Keratinocyte (primary cell): ENCODE data around the gene KLRF1. TPM values are rescaled to one million over a fixed set of nuclear protein-coding genes. Genes with fewer than 3 reads are reported as not detected.

Source experiments
- DNase-seq: peaks from one replicate; pipeline ENCODE4 v3.0.0-alpha.2; 2011; ENCODE audit warnings: low read depth, missing footprints, low spot score
- FAIRE-seq: peaks from 2 replicates; lab custom pipeline; 2011; peaks lifted over from hg19 to GRCh38; lab: Jason Lieb, UNC
- H2AFZ ChIP-seq: 2 replicates; pipeline ENCODE4 v1.6.0; 2012; ENCODE audit warnings: low read length, control low read depth, inconsistent platforms; ENCODE audit not compliant: control insufficient read depth
- H3K27ac ChIP-seq: 2 replicates; pipeline ENCODE4 v1.5.1; 2011; ENCODE audit warnings: low read length; ENCODE audit not compliant: control insufficient read depth, insufficient read depth
- H3K27me3 ChIP-seq: 3 replicates; pipeline ENCODE4 v1.6.0; 2011; ENCODE audit warnings: low read length; ENCODE audit not compliant: control insufficient read depth, insufficient read depth; ENCODE audit errors: extremely low read depth
- H3K36me3 ChIP-seq, 2 experiments: 2 replicates in 1 of 2; 3 replicates in 1 of 2; pipeline ENCODE4 v1.5.1; 2011; ENCODE audit warnings: low read length in 2 of 2, mild to moderate bottlenecking in 1 of 2; ENCODE audit not compliant: control insufficient read depth in 2 of 2, insufficient read depth in 2 of 2; ENCODE audit errors: extremely low read depth in 1 of 2
- H3K4me1 ChIP-seq: 3 replicates; pipeline ENCODE4 v1.5.1; 2011; ENCODE audit warnings: low read length; ENCODE audit not compliant: control insufficient read depth, insufficient read depth; ENCODE audit errors: extremely low read depth
- H3K4me2 ChIP-seq: 3 replicates; pipeline ENCODE4 v1.6.0; 2011; ENCODE audit warnings: low read depth, low read length; ENCODE audit not compliant: control insufficient read depth, insufficient read depth; ENCODE audit errors: extremely low read depth
- H3K4me3 ChIP-seq, 3 experiments: fragments of 200-600 bp in 1 of 3; sonication (generic) in 1 of 3; 2 replicates in 2 of 3; 3 replicates in 1 of 3; pipeline ENCODE4 v1.5.1; 2011 to 2016; ENCODE audit warnings: low read length in 3 of 3, mild to moderate bottlenecking in 3 of 3, control low read depth in 2 of 3, inconsistent platforms in 1 of 3, low read depth in 1 of 3, mixed read lengths in 1 of 3, mixed run types in 1 of 3, moderate library complexity in 1 of 3; ENCODE audit not compliant: control insufficient read depth in 2 of 3, insufficient read depth in 2 of 3; ENCODE audit errors: extremely low read depth in 1 of 3
- H3K79me2 ChIP-seq: 2 replicates; pipeline ENCODE4 v1.6.0; 2012; ENCODE audit warnings: low read length; ENCODE audit not compliant: control insufficient read depth, insufficient read depth
- H3K9ac ChIP-seq: 3 replicates; pipeline ENCODE4 v1.6.0; 2011; ENCODE audit warnings: low read length; ENCODE audit not compliant: control insufficient read depth, insufficient read depth; ENCODE audit errors: extremely low read depth
- H3K9me1 ChIP-seq: 3 replicates; pipeline ENCODE4 v1.6.0; 2011; ENCODE audit warnings: low read length; ENCODE audit not compliant: control insufficient read depth, insufficient read depth; ENCODE audit errors: extremely low read depth
- H3K9me3 ChIP-seq: 2 replicates; pipeline ENCODE4 v1.5.1; 2012; ENCODE audit warnings: low read depth, low read length; ENCODE audit not compliant: control insufficient read depth
- H4K20me1 ChIP-seq: 3 replicates; pipeline ENCODE4 v1.6.0; 2011; ENCODE audit warnings: low read length; ENCODE audit not compliant: control insufficient read depth, insufficient read depth; ENCODE audit errors: extremely low read depth
- EZH2 ChIP-seq: IDR thresholded peaks from one replicate; pipeline ENCODE4 v1.6.1; 2012; ENCODE audit warnings: inconsistent platforms, mild to moderate bottlenecking, low read length, moderate library complexity
- dilution Hi-C: fragments of 300-500 bp; cut with MboI; formaldehyde crosslinking; loops from one replicate; pipeline ENCODE4 v1.7.0; 2020; ENCODE audit warnings: low sequenced_read_pairs; ENCODE audit not compliant: extremely low pct_ligation_motif_present
- polyA plus RNA-seq, 5 experiments: library from polyadenylated mRNA; depleted of rRNA in 3 of 5; stranded (reverse) in 3 of 5; stranded (forward) in 1 of 5; unstranded in 1 of 5; fragments of >200 nt; gene quantifications; 1 replicate in 1 of 5; 2 replicates in 3 of 5; 3 replicates in 1 of 5; pipeline versions ENCODE4 v1.2.1 to v1.2.3, GENCODE V29; 2011 to 2012; ENCODE audit warnings: missing spikeins in 2 of 5, low read depth in 1 of 5, low replicate concordance in 1 of 5
- TF ChIP-seq, protein P1 (sequence below), 3 experiments: IDR thresholded peaks in 1 of 3; conservative IDR thresholded peaks in 1 of 3; optimal IDR thresholded peaks in 1 of 3; 2 replicates in 2 of 3; 3 replicates in 1 of 3; pipeline versions ENCODE3 to v1.5.1; 2011; ENCODE audit warnings: low read length in 3 of 3, mild to moderate bottlenecking in 3 of 3, moderate library complexity in 2 of 3, control low read depth in 1 of 3, inconsistent platforms in 1 of 3; ENCODE audit not compliant: insufficient read depth in 2 of 3; ENCODE audit errors: extremely low read depth in 1 of 3

KLRF1 gene
- polyA plus RNA-seq, 1 donor (not counting 4 experiments of a cell fraction or from before 2014, with no cell fraction given), result 0.12 TPM

DNA sequence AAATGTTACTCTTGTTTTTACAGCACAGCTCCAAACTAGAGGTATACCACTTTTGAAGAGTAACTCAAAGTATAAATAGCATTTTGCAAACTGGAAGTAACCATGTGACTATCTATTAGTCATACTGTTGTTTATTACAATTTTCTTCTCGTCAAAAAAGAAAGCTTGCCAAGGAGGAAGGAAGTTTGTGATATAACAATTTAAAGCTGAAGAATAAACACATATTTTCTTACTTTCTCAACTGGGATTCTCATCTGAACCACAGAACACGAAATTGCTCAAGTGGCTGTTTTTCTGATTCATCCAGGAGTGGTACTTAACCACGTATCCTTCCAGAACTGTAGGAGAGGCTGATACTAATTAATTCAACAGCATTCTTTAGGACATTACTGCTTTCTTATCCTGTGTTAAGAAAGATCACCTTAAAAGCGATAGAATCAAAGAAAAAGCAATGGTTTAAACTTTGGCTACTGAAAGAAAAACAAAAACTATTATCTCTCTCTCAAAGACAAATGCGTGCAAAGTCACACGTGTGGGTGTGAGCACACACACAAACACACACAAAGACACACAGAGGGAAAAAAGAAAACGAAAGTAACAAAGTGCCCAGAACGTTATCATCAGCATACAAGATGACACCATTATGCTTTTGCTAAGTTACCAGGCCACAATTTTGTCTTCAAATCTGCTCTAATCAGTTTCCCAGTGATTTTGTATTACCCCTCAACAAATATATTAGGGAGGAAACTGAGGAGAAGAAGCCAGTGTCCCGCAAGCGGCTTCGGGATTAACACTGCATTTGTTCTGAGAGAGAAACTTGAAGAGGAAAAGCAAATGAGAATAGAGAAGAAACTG lies 42.3 kb downstream of the KLRF1 start, which contains the start of gene CLEC2B:
CLEC2B (minus strand) TSS at position 48 of the 855 bp plus-strand sequence.
- Histone ChIP-seq H3K27ac (peak within 1 kb of the TSS; percentile 89), H3K9me3 (no peaks in the 10 kb centered on the region), H3K4me3 (peak within 1 kb of the TSS; percentile 43 to 94 (median 71)), H3K4me1 (peaks cover 22% of the 10 kb centered on the region), H3K36me3 (no peaks in the 10 kb centered on the region), H3K9me1 (no peaks in the 10 kb centered on the region), H2AFZ (peak within 1 kb of the TSS; percentile 73), H4K20me1 (no peaks in the 10 kb centered on the region), H3K9ac (peak within 1 kb of the TSS; percentile 78), H3K4me2 (peak within 1 kb of the TSS; percentile 94), H3K79me2 (peaks cover 34% of the 10 kb centered on the region), H3K27me3 (no peaks in the 10 kb centered on the region)
- FAIRE-seq (peak; percentile 85), DNase-seq (peak; percentile 44)
- TF ChIP-seq, protein P1, sequence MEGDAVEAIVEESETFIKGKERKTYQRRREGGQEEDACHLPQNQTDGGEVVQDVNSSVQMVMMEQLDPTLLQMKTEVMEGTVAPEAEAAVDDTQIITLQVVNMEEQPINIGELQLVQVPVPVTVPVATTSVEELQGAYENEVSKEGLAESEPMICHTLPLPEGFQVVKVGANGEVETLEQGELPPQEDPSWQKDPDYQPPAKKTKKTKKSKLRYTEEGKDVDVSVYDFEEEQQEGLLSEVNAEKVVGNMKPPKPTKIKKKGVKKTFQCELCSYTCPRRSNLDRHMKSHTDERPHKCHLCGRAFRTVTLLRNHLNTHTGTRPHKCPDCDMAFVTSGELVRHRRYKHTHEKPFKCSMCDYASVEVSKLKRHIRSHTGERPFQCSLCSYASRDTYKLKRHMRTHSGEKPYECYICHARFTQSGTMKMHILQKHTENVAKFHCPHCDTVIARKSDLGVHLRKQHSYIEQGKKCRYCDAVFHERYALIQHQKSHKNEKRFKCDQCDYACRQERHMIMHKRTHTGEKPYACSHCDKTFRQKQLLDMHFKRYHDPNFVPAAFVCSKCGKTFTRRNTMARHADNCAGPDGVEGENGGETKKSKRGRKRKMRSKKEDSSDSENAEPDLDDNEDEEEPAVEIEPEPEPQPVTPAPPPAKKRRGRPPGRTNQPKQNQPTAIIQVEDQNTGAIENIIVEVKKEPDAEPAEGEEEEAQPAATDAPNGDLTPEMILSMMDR (optimal IDR thresholded peaks at IDR 0.05 in 1 of 3, IDR thresholded peaks at IDR 0.05 in 1 of 3, conservative IDR thresholded peaks at IDR 0.05 in 1 of 3; ENCODE audit: extremely low read depth in 1 of 3, insufficient read depth in 2 of 3, low read length in 3 of 3), result no peak
- no peak for TF ChIP-seq EZH2
- dilution Hi-C loops, result no loop called here

DNA sequence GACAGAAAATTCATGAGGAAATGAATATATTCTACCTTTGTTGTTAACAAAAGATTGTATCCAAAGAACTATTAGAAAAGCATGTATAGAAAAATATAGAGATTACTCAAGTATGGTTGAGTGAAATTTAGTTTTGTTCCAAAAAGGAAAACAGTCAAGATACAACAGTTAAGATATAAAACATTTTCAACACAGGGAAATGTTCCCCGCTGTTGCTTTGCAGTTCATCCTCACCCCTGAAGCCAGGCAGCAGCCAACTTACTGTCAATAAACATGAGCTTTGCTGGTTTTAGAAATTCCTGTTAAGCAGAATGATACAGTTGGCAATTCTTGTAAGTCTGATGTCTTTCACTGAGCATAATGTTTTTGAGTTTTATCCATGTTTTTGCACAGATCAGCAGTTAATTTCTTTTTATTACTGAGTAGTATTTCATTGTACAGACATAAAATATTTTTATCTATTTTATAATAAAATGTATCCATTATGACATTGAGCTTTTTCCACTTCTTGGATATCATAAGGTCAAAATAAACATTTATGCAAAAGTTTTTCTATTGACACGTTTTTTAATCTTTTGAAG lies 43.1 kb downstream of the KLRF1 start:
- Histone ChIP-seq H2AFZ (peak overlapping the region; percentile 52), H4K20me1 (no peaks in the 10 kb centered on the region), H3K9me1 (no peaks in the 10 kb centered on the region), H3K27me3 (no peaks in the 10 kb centered on the region), H3K9ac (peak overlapping the region; percentile 78), H3K36me3 (no peaks in the 10 kb centered on the region), H3K4me1 (peaks cover 20% of the 10 kb centered on the region), H3K4me2 (peak overlapping the region; percentile 94), H3K9me3 (no peaks in the 10 kb centered on the region), H3K79me2 (peaks cover 28% of the 10 kb centered on the region), H3K27ac (peak overlapping the region; percentile 89), H3K4me3 (peak overlapping the region; percentile 43 to 94 (median 71))
- DNase-seq (no peak), FAIRE-seq (peak; percentile 48)
- dilution Hi-C loops, result no loop called here
- TF ChIP-seq, protein P1 (optimal IDR thresholded peaks at IDR 0.05 in 1 of 3, IDR thresholded peaks at IDR 0.05 in 1 of 3, conservative IDR thresholded peaks at IDR 0.05 in 1 of 3; ENCODE audit: extremely low read depth in 1 of 3, insufficient read depth in 2 of 3, low read length in 3 of 3), result no peak
- no peak for TF ChIP-seq EZH2
